Measurements from ENCODE around the gene GJA8.
"Not testable (repeated sequence)": the region's sequence is repeated elsewhere in the genome, so short reads cannot be mapped to it uniquely, and the experiment has no call there.

DNA sequence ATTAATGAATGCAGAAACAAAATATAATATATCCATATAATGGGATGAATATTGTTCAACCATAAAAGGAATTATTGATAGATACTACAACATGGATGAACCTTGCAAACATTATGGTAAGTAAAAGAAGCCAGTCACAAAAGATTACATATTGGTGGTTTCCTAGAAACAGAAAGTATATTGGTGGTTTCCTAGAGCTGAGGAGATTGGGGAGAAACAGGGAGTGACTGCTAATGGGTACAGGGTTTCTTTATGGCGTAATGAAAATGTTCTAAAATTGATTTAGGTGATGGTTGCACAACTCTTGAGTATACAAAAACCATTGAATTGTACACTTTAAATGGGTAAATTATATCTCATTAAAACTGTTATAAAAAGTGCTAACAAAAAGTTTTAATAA lies 40.0 kb downstream of the GJA8 start:
- TF ChIP-seq CTCF (conservative IDR thresholded peaks at IDR 0.05; ENCODE audit: low read depth, low read length); EZH2 (IDR thresholded peaks at IDR 0.05; ENCODE audit: borderline replicate concordance, low read depth, low read length, poor library complexity, severe bottlenecking): not testable (repeated sequence)
